Activated naive CD4-positive, alpha-beta T cell treated with anti-CD3 and anti-CD28 coated beads for 36 hours (primary cell): ENCODE data around the gene ZFYVE28. TPM values are rescaled to one million over a fixed set of nuclear protein-coding genes. Genes with fewer than 3 reads are reported as not detected.

ENCODE experiments used
- CTCF ChIA-PET: fragments of 350-600 bp; sonication (Branson Sonifier 250); formaldehyde crosslinking; loops from one replicate; lab custom pipeline; 2021; ENCODE audit warnings: antibody characterized with exemption; lab: Charles Lee
- DNase-seq: peaks from one replicate; pipeline ENCODE4 v3.0.0-alpha.2; 2020
- H3K27ac Mint-ChIP-seq: one replicate; pipeline ENCODE4 v1.8.0; 2021; ENCODE audit warnings: mild to moderate bottlenecking, mixed read lengths
- H3K27me3 Mint-ChIP-seq: one replicate; pipeline ENCODE4 v1.8.0; 2021; ENCODE audit warnings: low read depth, mixed read lengths
- H3K36me3 Mint-ChIP-seq: one replicate; pipeline ENCODE4 v1.8.0; 2021; ENCODE audit warnings: low read depth, mixed read lengths
- H3K4me1 Mint-ChIP-seq: one replicate; pipeline ENCODE4 v1.8.0; 2021; ENCODE audit warnings: low read depth, mixed read lengths
- H3K4me3 Mint-ChIP-seq: one replicate; pipeline ENCODE4 v1.8.0; 2021; ENCODE audit warnings: mild to moderate bottlenecking, moderate library complexity, mixed read lengths
- H3K9me3 Mint-ChIP-seq: one replicate; pipeline ENCODE4 v1.8.0; 2021; ENCODE audit warnings: mixed read lengths
- intact Hi-C: fragments of 100-400 bp; cut with micrococcal nuclease; formaldehyde crosslinking; loops from one replicate; pipeline ENCODE4 v1.15.1; 2023
- total RNA-seq, 2 experiments: library from RNA; stranded (reverse); gene quantifications; one replicate each; pipeline ENCODE4 v1.2.3, GENCODE V29; 2021

ZFYVE28 gene
- total RNA-seq, 2 experiments from 2014 or later, result 5.3 to 6.2 TPM

- intact Hi-C loops, result no loop called here
- no peak overlapping the region for H3K4me3 Mint-ChIP-seq
- H3K27me3 Mint-ChIP-seq, result no peaks in the 10 kb centered on the region
- CTCF ChIA-PET, result no interaction called here
- H3K27ac Mint-ChIP-seq, result no peak overlapping the region
- no peak for DNase-seq
- peaks cover 19% of the 10 kb centered on the region for H3K4me1 Mint-ChIP-seq
- H3K9me3 Mint-ChIP-seq, result no peaks in the 10 kb centered on the region
- no peaks in the 10 kb centered on the region for H3K36me3 Mint-ChIP-seq
These were observed 18.7 kb downstream of the ZFYVE28 start for GRCh38 chr4:2399631-2400190.

- Mint-ChIP-seq H3K36me3 (no peaks in the 10 kb centered on the region), H3K9me3 (no peaks in the 10 kb centered on the region), H3K27me3 (no peaks in the 10 kb centered on the region), H3K27ac (no peak overlapping the region), H3K4me1 (peaks cover 24% of the 10 kb centered on the region), H3K4me3 (no peak overlapping the region)
- CTCF ChIA-PET, result no interaction called here
- no peak for DNase-seq
- intact Hi-C loops, result no loop called here
These were observed 19.2 kb downstream of the ZFYVE28 start for GRCh38 chr4:2399216-2399615.

GRCh38 chr4:2397596-2398379, 20.7 kb downstream of the ZFYVE28 start:
- Mint-ChIP-seq H3K4me1 (peaks cover 35% of the 10 kb centered on the region), H3K9me3 (no peaks in the 10 kb centered on the region), H3K4me3 (no peak overlapping the region), H3K36me3 (no peaks in the 10 kb centered on the region), H3K27me3 (no peaks in the 10 kb centered on the region), H3K27ac (no peak overlapping the region)
- no peak for DNase-seq
- intact Hi-C loops, result no loop called here
- CTCF ChIA-PET, result no interaction called here

DNA sequence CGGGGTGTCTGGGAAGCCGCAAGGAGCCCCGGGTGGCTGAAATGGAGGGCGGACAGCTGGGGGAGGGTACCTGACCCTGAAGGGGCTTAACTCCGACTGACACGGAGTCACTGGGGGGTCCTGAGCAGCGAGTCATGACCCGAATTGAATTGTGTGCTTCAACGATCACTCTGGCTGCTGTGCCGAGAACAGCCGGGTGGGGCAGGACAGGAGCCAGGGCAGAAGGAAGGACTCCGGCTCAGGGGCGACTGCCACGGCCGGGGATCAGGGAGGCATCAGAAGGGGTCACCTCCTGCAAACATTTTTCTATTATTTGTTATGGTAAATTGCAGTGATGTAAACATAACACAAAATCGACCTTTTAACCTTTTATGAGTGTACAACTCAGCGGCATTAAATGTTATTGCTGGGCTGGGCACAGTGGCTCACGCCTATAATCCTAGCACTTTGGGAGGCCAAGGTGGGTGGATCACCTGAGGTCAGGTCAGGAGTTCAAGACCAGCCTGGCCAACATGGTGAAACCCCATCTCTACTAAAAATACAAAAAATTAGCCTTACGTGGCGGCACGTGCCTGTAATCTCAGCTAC, 21.6 kb downstream of the ZFYVE28 start:
- H3K9me3 Mint-ChIP-seq, result no peaks in the 10 kb centered on the region
- CTCF ChIA-PET, result no interaction called here

DNA sequence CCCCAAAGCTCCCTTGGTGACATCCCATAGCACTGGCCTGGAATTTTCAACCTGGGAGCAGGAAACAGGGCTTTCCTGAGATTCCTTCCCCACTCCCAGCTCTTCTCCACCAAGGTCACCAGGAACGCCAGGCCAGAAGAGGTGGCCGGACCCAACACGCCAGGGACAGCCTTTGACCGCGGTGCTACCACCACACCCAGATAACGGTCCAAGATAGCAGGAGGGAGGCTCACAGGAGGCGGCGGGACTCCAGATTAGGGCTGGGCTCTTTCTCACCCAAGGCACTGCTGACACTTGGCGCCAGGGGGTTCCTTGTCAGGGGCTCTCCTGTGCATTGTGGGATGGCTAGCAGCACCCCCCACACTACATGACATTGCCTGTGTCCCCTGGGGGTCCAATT, 22.9 kb downstream of the ZFYVE28 start:
- DNase-seq, result no peak
- Mint-ChIP-seq H3K36me3 (no peaks in the 10 kb centered on the region), H3K27ac (no peak overlapping the region), H3K27me3 (peaks cover 3% of the 10 kb centered on the region), H3K4me3 (no peak overlapping the region), H3K4me1 (peaks cover 24% of the 10 kb centered on the region), H3K9me3 (no peaks in the 10 kb centered on the region)
- CTCF ChIA-PET, result no interaction called here
- intact Hi-C loops, result no loop called here

More for the DNA sequence above, 21.6 kb downstream of the ZFYVE28 start:
- Mint-ChIP-seq H3K4me1 (peaks cover 26% of the 10 kb centered on the region), H3K27me3 (no peaks in the 10 kb centered on the region), H3K27ac (no peak overlapping the region), H3K4me3 (no peak overlapping the region), H3K36me3 (no peaks in the 10 kb centered on the region)
- intact Hi-C loops, result no loop called here
- no peak for DNase-seq

DNA sequence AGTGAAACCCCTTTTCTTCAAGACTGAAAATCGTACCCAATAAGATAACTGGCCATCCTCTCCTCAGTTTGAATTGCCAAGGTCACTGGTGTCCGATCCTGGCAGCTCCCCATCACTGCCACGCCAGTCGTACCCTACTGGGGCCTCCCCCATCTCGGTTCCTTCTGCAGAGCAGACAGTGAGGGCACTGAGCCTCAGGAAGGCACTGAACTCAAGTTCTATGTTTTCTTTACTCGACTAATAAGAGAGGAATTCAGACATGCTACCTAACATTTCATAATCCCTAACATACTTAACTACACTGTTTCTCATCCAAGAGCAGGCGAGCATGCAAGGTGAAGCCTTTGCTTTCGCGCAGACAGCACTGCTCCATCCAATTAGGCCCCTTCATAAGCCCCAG, 23.4 kb downstream of the ZFYVE28 start:
- CTCF ChIA-PET, result interaction anchor here (3.2 kb wide), 1 partner anchor 18 kb away, joined by 17 read pairs; no protein-coding TSS in a partner anchor
- H3K4me3 Mint-ChIP-seq, result no peak overlapping the region
- peaks cover 3% of the 10 kb centered on the region for H3K27me3 Mint-ChIP-seq
- peaks cover 24% of the 10 kb centered on the region for H3K4me1 Mint-ChIP-seq
- intact Hi-C loops, result no loop called here
- no peaks in the 10 kb centered on the region for H3K36me3 Mint-ChIP-seq
- H3K27ac Mint-ChIP-seq, result no peak overlapping the region
- DNase-seq, result no peak
- H3K9me3 Mint-ChIP-seq, result no peaks in the 10 kb centered on the region

DNA sequence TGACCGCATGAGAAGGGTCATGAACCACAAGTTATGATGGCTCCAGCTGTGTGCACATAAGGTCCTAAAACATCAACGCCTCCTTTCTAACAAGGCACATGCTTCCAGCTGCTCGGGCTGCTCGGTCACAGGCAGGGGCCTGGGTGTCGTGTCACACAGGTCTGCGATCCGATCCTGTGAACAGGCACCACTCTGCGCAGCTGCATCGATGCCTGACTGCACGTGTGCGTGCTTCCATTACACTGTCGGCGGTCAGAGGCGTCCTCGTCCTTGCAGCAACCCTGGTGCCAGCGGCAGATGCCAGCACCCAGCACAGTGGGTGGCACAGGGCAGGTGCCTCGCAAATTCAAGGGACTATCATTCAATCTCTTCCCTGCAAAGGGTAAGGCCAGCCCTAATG, 23.9 kb downstream of the ZFYVE28 start:
- H3K27me3 Mint-ChIP-seq, result peaks cover 3% of the 10 kb centered on the region
- H3K4me1 Mint-ChIP-seq, result peaks cover 24% of the 10 kb centered on the region
- no peak for DNase-seq
- no peak overlapping the region for H3K27ac Mint-ChIP-seq
- H3K9me3 Mint-ChIP-seq, result no peaks in the 10 kb centered on the region
- no peaks in the 10 kb centered on the region for H3K36me3 Mint-ChIP-seq
- no peak overlapping the region for H3K4me3 Mint-ChIP-seq
- CTCF ChIA-PET, result interaction anchor here (3.2 kb wide), 1 partner anchor 18 kb away, joined by 17 read pairs; no protein-coding TSS in a partner anchor
- intact Hi-C loops, result no loop called here

- intact Hi-C loops, result no loop called here
- no peaks in the 10 kb centered on the region for H3K9me3 Mint-ChIP-seq
- H3K27ac Mint-ChIP-seq, result no peak overlapping the region
- CTCF ChIA-PET, result interaction anchor here (0.8 to 3.2 kb wide), 4 partner anchors 19 to 174 kb away, joined by 3 to 17 read pairs (median 6); no protein-coding TSS in a partner anchor
- peak overlapping the region; percentile 57 for H3K4me3 Mint-ChIP-seq
- H3K4me1 Mint-ChIP-seq, result peaks cover 24% of the 10 kb centered on the region
- DNase-seq, result peak; percentile 41
- H3K36me3 Mint-ChIP-seq, result no peaks in the 10 kb centered on the region
- peaks cover 3% of the 10 kb centered on the region for H3K27me3 Mint-ChIP-seq
These were observed 24.8 kb downstream of the ZFYVE28 start for GRCh38 chr4:2393353-2394270.

- Mint-ChIP-seq H3K4me3 (no peak overlapping the region), H3K9me3 (no peaks in the 10 kb centered on the region), H3K4me1 (peaks cover 24% of the 10 kb centered on the region), H3K27me3 (peaks cover 3% of the 10 kb centered on the region), H3K36me3 (no peaks in the 10 kb centered on the region), H3K27ac (no peak overlapping the region)
- intact Hi-C loops, result no loop called here
- CTCF ChIA-PET, result interaction anchor here (0.6 kb wide), 2 partner anchors 43 to 50 kb away, joined by 5 to 8 read pairs; no protein-coding TSS in a partner anchor
- DNase-seq, result no peak
These were observed 27.5 kb downstream of the ZFYVE28 start for GRCh38 chr4:2390784-2391421.

DNA sequence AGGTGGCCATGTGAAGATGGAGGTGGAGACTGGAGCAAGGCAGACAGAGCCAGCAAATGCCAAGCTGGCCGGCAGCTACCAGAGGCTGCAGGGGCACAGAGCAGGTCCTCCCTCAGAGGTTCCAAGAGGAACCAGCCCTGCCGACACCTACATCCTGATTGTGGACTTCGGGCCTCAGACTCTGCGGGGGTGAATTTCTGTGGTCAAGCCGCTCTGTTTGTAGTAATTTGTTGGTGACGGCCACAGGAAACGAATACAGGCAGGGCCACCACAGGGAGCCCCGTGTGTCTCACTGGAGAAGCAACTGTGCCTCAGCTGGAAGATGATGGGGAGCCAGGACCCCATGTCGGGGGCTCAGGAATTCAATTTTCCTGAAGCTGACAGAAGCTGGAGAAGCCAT, 28.3 kb downstream of the ZFYVE28 start:
- intact Hi-C loops, result no loop called here
- Mint-ChIP-seq H3K4me3 (no peak overlapping the region), H3K4me1 (peaks cover 24% of the 10 kb centered on the region), H3K27ac (no peak overlapping the region), H3K9me3 (no peaks in the 10 kb centered on the region), H3K27me3 (peaks cover 3% of the 10 kb centered on the region), H3K36me3 (no peaks in the 10 kb centered on the region)
- no peak for DNase-seq
- CTCF ChIA-PET, result interaction anchor here (0.6 kb wide), 1 partner anchor 51 kb away, joined by 5 read pairs; no protein-coding TSS in a partner anchor

DNA sequence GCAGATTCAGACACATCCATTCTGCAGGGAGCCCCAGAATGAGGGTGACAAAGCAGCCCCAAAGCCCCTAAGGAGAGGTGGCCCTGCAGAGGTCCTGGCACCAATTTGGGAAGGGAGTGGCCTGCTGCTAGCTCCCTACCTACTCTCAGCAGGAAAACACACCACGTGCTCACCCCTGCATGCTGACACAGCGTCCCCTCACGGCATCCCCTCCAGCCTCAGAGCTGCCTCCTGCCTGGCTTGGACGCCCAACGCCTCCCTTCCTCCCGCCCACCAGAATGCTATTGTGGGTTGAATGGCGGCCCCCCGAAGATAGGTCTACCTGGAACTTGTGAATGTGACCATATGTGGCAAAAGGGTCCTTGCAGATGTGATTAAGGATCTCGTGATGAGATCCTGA, 28.8 kb downstream of the ZFYVE28 start:
- no peak for DNase-seq
- Mint-ChIP-seq H3K27me3 (peaks cover 3% of the 10 kb centered on the region), H3K27ac (no peak overlapping the region), H3K4me3 (no peak overlapping the region), H3K36me3 (no peaks in the 10 kb centered on the region), H3K9me3 (no peaks in the 10 kb centered on the region), H3K4me1 (peaks cover 19% of the 10 kb centered on the region)
- CTCF ChIA-PET, result no interaction called here
- intact Hi-C loops, result no loop called here
